KBM-7 (cell line): ENCODE data around the gene TRAPPC12.

Experiments
- DNase-seq: peaks from one replicate; pipeline ENCODE4 v3.0.0-alpha.2; 2015
- in situ Hi-C: fragments of 300-500 bp; cut with MboI; formaldehyde crosslinking; loops from 2 replicates; pipeline ENCODE4 v1.14.3; 2020; ENCODE audit warnings: low sequenced_read_pairs, low pct_unique_long_range_greater_than_20kb, mixed read lengths

Gene TRAPPC12

GRCh38 chr2:3424171-3424795 is 44.8 kb downstream of the TRAPPC12 start:
- DNase-seq = no peak
- in situ Hi-C loops = no loop called here

- in situ Hi-C loops = no loop called here
- DNase-seq = no peak
Observed at GRCh38 chr2:3426615-3427014, 47.1 kb downstream of the TRAPPC12 start.

GRCh38 chr2:3427272-3427671 is 47.8 kb downstream of the TRAPPC12 start:
- no peak for DNase-seq
- in situ Hi-C loops = no loop called here

- DNase-seq = no peak
- in situ Hi-C loops = no loop called here
Observed at GRCh38 chr2:3428577-3428976, 49.1 kb downstream of the TRAPPC12 start.

- in situ Hi-C loops = no loop called here
- DNase-seq = no peak
Observed at GRCh38 chr2:3429066-3429610, 49.6 kb downstream of the TRAPPC12 start.

- no peak for DNase-seq
- in situ Hi-C loops = no loop called here
Observed at GRCh38 chr2:3430172-3430571, 50.7 kb downstream of the TRAPPC12 start.

- DNase-seq = no peak
- in situ Hi-C loops = no loop called here
Observed at GRCh38 chr2:3430740-3431490, 51.4 kb downstream of the TRAPPC12 start.

- DNase-seq = no peak
- in situ Hi-C loops = no loop called here
Observed at GRCh38 chr2:3432067-3432466, 52.6 kb downstream of the TRAPPC12 start.

- in situ Hi-C loops = no loop called here
Observed at GRCh38 chr2:3432693-3433338, 53.3 kb downstream of the TRAPPC12 start.

GRCh38 chr2:3433339-3433699 is 53.8 kb downstream of the TRAPPC12 start:
- no peak for DNase-seq
- in situ Hi-C loops = no loop called here

More at GRCh38 chr2:3432693-3433338, 53.3 kb downstream of the TRAPPC12 start:
- DNase-seq = no peak

- no peak for DNase-seq
- in situ Hi-C loops = no loop called here
Observed at GRCh38 chr2:3433776-3434400, 54.4 kb downstream of the TRAPPC12 start.

GRCh38 chr2:3434654-3435053 is 55.2 kb downstream of the TRAPPC12 start:
- in situ Hi-C loops = no loop called here

GRCh38 chr2:3435445-3435844 is 56.0 kb downstream of the TRAPPC12 start:
- in situ Hi-C loops = no loop called here
- no peak for DNase-seq

More at GRCh38 chr2:3434654-3435053, 55.2 kb downstream of the TRAPPC12 start:
- DNase-seq = no peak

- in situ Hi-C loops = no loop called here
Observed at GRCh38 chr2:3440477-3440876, 61.0 kb downstream of the TRAPPC12 start.

GRCh38 chr2:3441465-3441864 is 62.0 kb downstream of the TRAPPC12 start:
- DNase-seq = no peak
- in situ Hi-C loops = no loop called here

More at GRCh38 chr2:3440477-3440876, 61.0 kb downstream of the TRAPPC12 start:
- DNase-seq = no peak

- in situ Hi-C loops = no loop called here
- no peak for DNase-seq
Observed at GRCh38 chr2:3442185-3442584, 62.7 kb downstream of the TRAPPC12 start.

- DNase-seq = no peak
- in situ Hi-C loops = no loop called here
Observed at GRCh38 chr2:3443083-3443482, 63.6 kb downstream of the TRAPPC12 start.

GRCh38 chr2:3443506-3444084 is 64.1 kb downstream of the TRAPPC12 start:
- in situ Hi-C loops = no loop called here
- no peak for DNase-seq

GRCh38 chr2:3445891-3446290 is 66.4 kb downstream of the TRAPPC12 start:
- DNase-seq = no peak
- in situ Hi-C loops = no loop called here
